Right lobe of liver (tissue), 6 donors: Measurements from ENCODE around the gene MTHFD2L. TPM values are rescaled to one million over a fixed set of nuclear protein-coding genes. Genes with fewer than 3 reads are reported as not detected.

Source experiments
- ATAC-seq, 4 donors: fragments of 200-7000 bp; cut with Tn5 transposase; one replicate each; pipeline ENCODE4 v1.9.1; 2020; ENCODE audit warnings: mild to moderate bottlenecking in 4 of 4, moderate library complexity in 4 of 4
- DNase-seq, 3 donors: peaks; one replicate each; pipeline ENCODE4 v3.0.0-alpha.2; 2020
- H3K27ac ChIP-seq, 3 donors: fragments of 200-600 bp; one replicate each; pipeline ENCODE4 v1.8.0; 2022
- H3K27me3 ChIP-seq, 2 donors: fragments of 200-600 bp; one replicate each; pipeline ENCODE4 v1.8.0; 2022
- H3K36me3 ChIP-seq, 4 donors: fragments of 200-600 bp; sonication (generic) in 1 of 4; one replicate each; pipeline versions ENCODE4 v1.5.1 to v1.8.0; 2017 to 2022; ENCODE audit warnings: control low read depth in 1 of 4
- H3K4me1 ChIP-seq, 4 donors: fragments of 200-600 bp; sonication (generic) in 1 of 4; one replicate each; pipeline versions ENCODE4 v1.5.1 to v1.8.0; 2017 to 2022; ENCODE audit warnings: control low read depth in 1 of 4
- H3K4me3 ChIP-seq, 3 donors: fragments of 200-600 bp; one replicate each; pipeline ENCODE4 v1.8.0; 2022
- H3K9me3 ChIP-seq, 4 donors: fragments of 200-600 bp; sonication (generic) in 1 of 4; one replicate each; pipeline versions ENCODE4 v1.5.1 to v1.8.0; 2017 to 2022; ENCODE audit warnings: control low read depth in 1 of 4
- CTCF ChIP-seq, 4 donors: fragments of 200-600 bp in 3 of 4; fragments of 450-650 bp in 1 of 4; IDR thresholded peaks; one replicate each; pipeline versions ENCODE4 v1.5.1 to v1.8.0; 2016 to 2022; ENCODE audit warnings: antibody characterized with exemption in 4 of 4, mild to moderate bottlenecking in 2 of 4
- POLR2A ChIP-seq: fragments of 450-650 bp; IDR thresholded peaks from one replicate; pipeline ENCODE4 v1.6.1; 2017; ENCODE audit warnings: antibody characterized with exemption, mild to moderate bottlenecking
- WGBS: methylation state at CpG from one replicate; pipeline ENCODE4 v1.1.6; 2018; ENCODE audit warnings: low coverage, low lambda C conversion rate; ENCODE audit not compliant: insufficient coverage; ENCODE audit errors: missing lambda C conversion rate; 5-methylcytosine and 5-hydroxymethylcytosine counted together
- intact Hi-C, 2 donors: fragments of 100-400 bp; cut with DNase I; formaldehyde crosslinking; loops; one replicate each; pipeline versions ENCODE4 v1.11.2 to v1.14.1; 2022
- total RNA-seq, 6 experiments: library from RNA; depleted of rRNA in 2 of 6; stranded (reverse); fragments of >200 nt in 2 of 6; fragmentation: NEBNext Ultra II Directional in 3 of 6; extraction: Animal tissue kit (Norgen Biotek cat#: 25700) in 3 of 6; gene quantifications; one replicate each; pipeline versions ENCODE4 v1.1.0 to v1.2.4, GENCODE V29; 2016 to 2023
- donor health status: DM: no; HTN: yes; CAD: no.
- donor health status: DM: no; HTN: no; CAD: no.
- donor health status: DM: no; HTN: no; CAD: no.
- donor health status: DM: no; HTN: yes; CAD: no.
- donor health status: DM: no; HTN: yes; CAD: no.

Gene MTHFD2L
- total RNA-seq, 6 experiments from 2014 or later = 18.8 to 45.5 (median 26.5) TPM

- TF ChIP-seq POLR2A (no peak), CTCF (IDR thresholded peaks at IDR 0.05) (no peak)
- Histone ChIP-seq H3K27ac (no peak overlapping the region), H3K4me3 (no peak overlapping the region), H3K4me1 (peaks cover 0 to 5% (median 0%) of the 10 kb centered on the region in 4 donors), H3K9me3 (no peaks in the 10 kb centered on the region), H3K36me3 (no peaks in the 10 kb centered on the region), H3K27me3 (no peaks in the 10 kb centered on the region)
- ATAC-seq (no peak), DNase-seq (no peak)
- intact Hi-C loops = loop anchor here in 1 of 2 donors (10.0 kb wide), 1 partner anchor 130 kb away; no protein-coding TSS in a partner anchor
- 94% methylated on average over 2 of the region's 2 CpGs for WGBS
Measured at GRCh38 chr4:74314329-74314728, 156.4 kb downstream of the MTHFD2L start.

- Histone ChIP-seq H3K27me3 (no peaks in the 10 kb centered on the region), H3K4me3 (no peak overlapping the region), H3K4me1 (peaks cover 0 to 5% (median 0%) of the 10 kb centered on the region in 4 donors), H3K27ac (no peak overlapping the region), H3K9me3 (no peaks in the 10 kb centered on the region), H3K36me3 (no peaks in the 10 kb centered on the region)
- DNase-seq (no peak), ATAC-seq (no peak)
- intact Hi-C loops = loop anchor here in 1 of 2 donors (10.0 kb wide), 1 partner anchor 130 kb away; no protein-coding TSS in a partner anchor
- WGBS = 57% methylated on average over 2 of the region's 2 CpGs
- TF ChIP-seq POLR2A (no peak), CTCF (IDR thresholded peaks at IDR 0.05) (no peak)
Measured at GRCh38 chr4:74314944-74315343, 157.0 kb downstream of the MTHFD2L start.

GRCh38 chr4:74315376-74315775, 157.5 kb downstream of the MTHFD2L start:
- 59% methylated on average over 5 of the region's 5 CpGs for WGBS
- H3K9me3 ChIP-seq = no peaks in the 10 kb centered on the region
- DNase-seq = no peak
- H3K27ac ChIP-seq = no peak overlapping the region
- TF ChIP-seq POLR2A (no peak), CTCF (IDR thresholded peaks at IDR 0.05) (no peak)
- ATAC-seq = no peak
- H3K36me3 ChIP-seq = no peaks in the 10 kb centered on the region
- intact Hi-C loops = loop anchor here in 1 of 2 donors (10.0 kb wide), 1 partner anchor 131 kb away; no protein-coding TSS in a partner anchor
- peaks cover 0 to 5% (median 0%) of the 10 kb centered on the region in 4 donors for H3K4me1 ChIP-seq
- no peaks in the 10 kb centered on the region for H3K27me3 ChIP-seq
- no peak overlapping the region for H3K4me3 ChIP-seq

- no peak for TF ChIP-seq CTCF (IDR thresholded peaks at IDR 0.05)
- no peak for TF ChIP-seq POLR2A
- intact Hi-C loops = loop anchor here in 1 of 2 donors (10.0 kb wide), 1 partner anchor 132 kb away; no protein-coding TSS in a partner anchor
- no peak overlapping the region for H3K4me3 ChIP-seq
- peaks cover 0 to 2% (median 0%) of the 10 kb centered on the region in 4 donors for H3K4me1 ChIP-seq
- H3K9me3 ChIP-seq = no peaks in the 10 kb centered on the region
- H3K27me3 ChIP-seq = no peaks in the 10 kb centered on the region
- DNase-seq (no peak), ATAC-seq (no peak)
- no peak overlapping the region for H3K27ac ChIP-seq
- no peaks in the 10 kb centered on the region for H3K36me3 ChIP-seq
- WGBS = 37% methylated on average over 2 of the region's 2 CpGs
Measured at GRCh38 chr4:74316397-74316796, 158.5 kb downstream of the MTHFD2L start.
